ENCODE data around the gene TAPBPL.
A peak's percentile ranks its signal among the peaks of the same experiment; 100 is the strongest.
"Not testable (repeated sequence)": the region's sequence is repeated elsewhere in the genome, so short reads cannot be mapped to it uniquely, and the experiment has no call there.

TAPBPL gene

GRCh38 chr12:6490673-6491072, 38.8 kb downstream of the TAPBPL start:
- not testable (repeated sequence) for DNase-seq (ENCODE audit: low spot score)

- DNase-seq (ENCODE audit: low spot score), result peak; percentile 98
Measured at GRCh38 chr12:6492838-6493496, 41.1 kb downstream of the TAPBPL start, which contains the start of gene MRPL51. Gene MRPL51, minus strand, starts transcription at chr12:6493262. Its CDS starts 126 bp downstream, at chr12:6493136.

- peak; percentile 93 for DNase-seq (ENCODE audit: low spot score)
Measured at GRCh38 chr12:6493497-6494257, 41.8 kb downstream of the TAPBPL start, which contains the start of gene NCAPD2. Gene NCAPD2, plus strand, starts transcription at chr12:6494102. Its CDS starts 997 bp downstream, at chr12:6495099.

GRCh38 chr12:6494258-6494743, 42.5 kb downstream of the TAPBPL start:
- no peak for DNase-seq (ENCODE audit: low spot score)

DNA sequence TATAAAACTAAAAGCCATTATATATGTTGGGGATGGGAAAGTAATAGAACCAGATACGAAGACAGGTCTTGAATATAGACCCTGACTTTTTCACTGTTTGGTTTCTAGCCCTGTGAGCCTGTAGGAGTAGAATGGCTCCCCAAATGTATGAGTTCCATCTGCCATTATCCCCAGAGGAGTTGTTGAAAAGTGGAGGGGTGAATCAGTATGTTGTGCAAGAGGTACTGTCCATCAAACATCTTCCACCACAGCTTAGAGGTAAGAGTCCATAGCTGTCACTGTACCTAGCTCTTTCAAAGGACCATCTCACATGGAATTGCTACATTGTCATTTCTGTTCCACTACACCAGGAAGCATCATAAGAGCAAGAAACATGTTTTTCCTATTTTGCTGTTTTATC, 43.1 kb downstream of the TAPBPL start:
- no peak for DNase-seq (ENCODE audit: low spot score)

- not testable (repeated sequence) for DNase-seq (ENCODE audit: low spot score)
Measured at GRCh38 chr12:6497291-6497690, 45.4 kb downstream of the TAPBPL start.

DNA sequence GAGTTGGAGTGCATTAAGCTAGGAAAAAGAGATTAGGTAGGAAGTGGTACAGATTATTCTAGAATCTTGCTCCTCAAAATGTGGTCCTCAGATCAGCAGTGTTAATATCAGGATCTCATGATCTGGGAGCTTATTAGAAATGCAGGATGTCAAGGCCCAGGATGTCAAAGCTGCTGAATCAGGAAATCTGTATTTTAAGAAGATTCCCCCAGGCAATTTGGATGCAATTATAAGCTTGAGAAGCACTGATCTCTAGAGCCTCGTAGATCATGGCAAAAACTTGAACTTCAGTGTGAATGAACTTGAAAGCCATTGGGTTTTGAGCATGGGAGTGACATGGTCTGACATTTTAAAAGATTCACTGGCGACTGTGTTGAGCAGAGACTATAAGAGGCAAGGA, 48.6 kb downstream of the TAPBPL start:
- peak; percentile 9 for DNase-seq (ENCODE audit: low spot score)

DNA sequence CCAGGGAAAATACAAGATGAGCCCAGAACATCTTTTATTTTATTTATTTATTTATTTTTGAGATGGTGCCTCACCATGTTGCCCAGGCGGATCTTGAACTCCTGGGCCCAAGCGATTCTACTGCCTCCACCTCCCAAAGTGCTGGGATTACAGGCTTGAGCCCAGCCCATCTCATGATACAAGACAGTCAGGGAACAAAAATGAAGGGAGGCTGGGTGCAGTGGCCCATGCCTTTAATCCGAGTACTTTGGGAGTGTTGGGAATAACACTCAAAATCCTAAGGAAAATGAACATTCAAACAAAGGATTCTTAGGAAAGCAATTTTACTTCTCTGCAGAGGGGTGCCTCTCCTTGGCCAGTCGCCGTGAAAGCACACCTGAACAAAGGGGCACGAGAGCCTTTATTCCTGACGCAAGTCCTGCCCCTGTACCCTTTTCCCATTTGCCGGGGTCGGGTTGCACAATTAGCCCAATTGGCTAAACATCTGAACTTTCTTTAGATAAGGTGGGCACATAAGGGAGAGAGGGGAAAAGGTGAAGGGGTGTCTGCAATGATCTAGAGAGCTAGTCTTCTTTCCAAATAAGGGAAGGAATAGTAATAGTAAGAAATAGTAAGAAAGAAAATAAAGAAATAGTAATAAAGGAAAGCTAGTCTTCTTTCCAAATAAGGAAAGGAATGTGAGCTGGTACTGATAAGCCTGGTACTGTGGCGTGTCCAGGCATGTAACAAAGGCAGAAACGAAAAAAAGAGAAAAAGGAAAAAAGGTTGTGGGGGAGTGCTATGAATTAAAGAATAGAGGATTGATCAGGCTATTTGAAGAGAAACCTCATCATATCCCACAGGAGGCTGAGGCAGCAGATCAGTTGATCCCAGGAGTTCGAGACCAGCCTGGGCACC, 55.5 kb downstream of the TAPBPL start:
- DNase-seq (ENCODE audit: low spot score), result no peak

DNA sequence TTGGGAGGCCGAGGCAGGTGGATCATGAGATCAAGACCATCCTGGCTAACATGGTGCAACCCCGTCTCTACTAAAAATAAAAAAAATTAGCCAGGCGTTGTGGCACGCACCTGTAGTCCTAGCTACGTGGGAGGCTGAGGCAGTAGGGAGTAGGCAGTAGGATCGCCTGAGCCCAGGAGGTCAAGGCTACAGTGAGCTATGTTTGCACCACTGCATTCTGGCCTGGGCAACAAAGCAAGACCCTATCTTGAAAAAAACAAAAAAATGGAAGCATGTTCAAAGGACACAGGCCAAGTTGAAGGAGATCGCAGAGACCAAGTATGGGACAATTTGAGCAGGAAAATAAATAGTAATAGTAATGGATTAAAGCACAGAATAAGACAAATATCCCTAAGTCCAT, 56.2 kb downstream of the TAPBPL start:
- DNase-seq (ENCODE audit: low spot score), result no peak
